ENCODE data around the gene LRP1B.

GRCh38 chr2:141182246-141182645, 948.6 kb downstream of the LRP1B start:
- TF ChIP-seq CTCF (IDR thresholded peaks at IDR 0.05 in 4 of 5, conservative IDR thresholded peaks at IDR 0.05 in 1 of 5), result no peak
- no peak for TF ChIP-seq POLR2A (IDR thresholded peaks at IDR 0.05)
